Amygdala (tissue), 56 donors: ENCODE measurements around the gene TEKT4.
A peak's percentile ranks its signal among the peaks of the same experiment; 100 is the strongest.
"Not testable (repeated sequence)": the region's sequence is repeated elsewhere in the genome, so short reads cannot be mapped to it uniquely, and the experiment has no call there.

Experiments used
- DNase-seq, 56 donors: peaks; one replicate each; lab custom pipeline; 2025; lab: John Stamatoyannopoulos, UW

TEKT4 gene

DNA sequence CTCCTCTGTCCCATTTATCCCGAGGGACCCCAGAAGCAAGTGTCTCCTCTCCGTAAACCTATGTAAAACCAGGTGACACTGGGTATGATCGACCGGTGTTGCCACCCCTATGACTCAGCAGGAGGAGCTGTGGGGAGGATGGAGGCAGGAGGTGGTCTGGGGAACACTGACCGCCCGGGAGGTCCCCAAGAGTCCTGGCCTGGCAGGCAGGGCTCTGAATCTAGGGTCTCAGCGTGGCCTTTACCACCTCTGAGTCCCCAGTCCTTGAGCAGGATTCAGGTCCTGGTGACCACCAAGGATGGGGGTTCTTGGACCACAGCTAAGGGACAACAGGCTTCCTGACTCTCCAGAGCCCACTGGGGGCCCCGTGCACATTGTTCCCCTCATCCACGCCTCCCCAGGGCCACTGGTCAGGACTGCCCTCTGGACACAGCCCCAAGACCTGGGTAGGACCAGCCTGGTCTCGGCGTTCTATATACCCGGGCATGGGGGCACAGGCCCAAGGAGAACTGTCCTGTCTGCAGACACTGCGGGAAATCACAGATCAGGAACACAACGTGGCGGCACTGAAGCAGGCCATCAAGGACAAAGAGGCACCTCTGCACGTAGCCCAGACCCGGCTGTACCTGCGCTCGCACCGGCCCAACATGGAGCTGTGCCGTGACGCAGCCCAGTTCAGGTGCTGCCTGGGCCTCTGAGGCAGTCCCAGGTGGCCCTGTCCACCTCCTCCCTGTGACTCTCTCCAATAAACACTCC, 4.0 kb downstream of the TEKT4 start:
- no peak for DNase-seq

DNA sequence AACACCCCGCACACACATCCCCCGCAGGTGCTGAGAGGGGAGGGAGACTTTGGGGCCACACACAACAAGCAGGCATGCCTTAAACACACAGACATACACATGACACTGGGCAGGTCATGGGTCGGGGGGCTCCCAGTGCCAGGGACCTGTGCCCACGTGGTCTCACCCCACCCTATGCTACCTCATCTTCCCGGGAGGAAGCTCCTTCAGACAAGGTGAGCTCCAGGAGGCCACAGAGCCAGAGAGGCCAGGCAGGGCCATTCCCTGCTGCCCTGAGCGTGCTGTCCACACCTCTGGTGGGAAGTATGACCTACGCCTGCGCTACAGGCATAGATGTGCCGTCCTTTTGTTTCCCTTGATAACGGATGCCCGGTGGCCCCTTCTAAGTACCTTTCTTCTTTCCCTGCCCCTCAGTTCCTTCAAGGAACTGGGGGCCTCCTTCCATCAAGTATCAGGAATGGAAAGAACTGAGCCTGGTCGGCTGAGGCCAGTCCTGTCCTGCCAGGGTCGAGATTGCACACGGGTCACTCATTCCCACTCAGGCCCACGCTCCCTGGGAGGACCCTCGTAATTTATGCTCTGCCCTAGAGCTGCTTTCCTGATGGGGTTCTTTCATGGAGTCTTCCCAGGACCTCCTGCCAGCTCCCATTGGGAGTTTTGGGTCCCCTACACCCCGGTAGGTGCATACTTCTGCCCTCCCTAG, 4.7 kb downstream of the TEKT4 start:
- no peak for DNase-seq

DNA sequence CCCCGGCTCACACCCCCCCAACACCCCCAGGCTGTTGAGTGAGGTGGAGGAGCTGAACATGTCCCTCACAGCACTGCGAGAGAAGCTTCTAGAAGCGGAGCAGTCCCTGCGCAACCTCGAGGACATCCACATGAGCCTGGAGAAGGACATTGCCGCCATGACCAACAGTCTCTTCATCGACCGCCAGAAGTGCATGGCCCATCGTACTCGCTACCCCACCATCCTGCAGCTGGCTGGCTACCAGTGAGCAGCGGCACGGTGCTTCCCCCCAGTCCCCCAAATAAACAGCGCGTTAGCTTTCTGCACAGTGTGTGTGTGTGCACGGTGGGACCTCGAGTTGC, 5.3 kb downstream of the TEKT4 start:
- DNase-seq, result no peak

DNA sequence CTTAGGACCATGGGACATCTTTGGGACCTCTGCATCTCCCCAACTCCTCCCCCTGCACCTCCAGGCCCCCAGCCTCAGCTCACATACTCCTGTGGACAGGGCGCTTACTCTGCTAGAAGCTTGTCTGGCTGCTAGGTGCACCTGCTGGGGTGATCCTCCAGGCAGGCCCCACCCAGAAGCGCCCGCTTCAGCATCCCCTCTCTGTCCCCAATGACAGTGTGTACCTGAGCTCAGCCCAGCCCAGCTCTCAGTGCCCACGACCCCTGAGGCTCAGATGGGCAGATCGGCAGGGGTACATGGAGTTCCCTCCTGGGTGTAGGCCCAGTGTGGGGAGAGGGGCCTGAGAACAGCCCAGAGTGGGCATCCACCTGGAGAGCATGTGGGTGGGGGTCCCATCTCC, 5.9 kb downstream of the TEKT4 start:
- no peak for DNase-seq

DNA sequence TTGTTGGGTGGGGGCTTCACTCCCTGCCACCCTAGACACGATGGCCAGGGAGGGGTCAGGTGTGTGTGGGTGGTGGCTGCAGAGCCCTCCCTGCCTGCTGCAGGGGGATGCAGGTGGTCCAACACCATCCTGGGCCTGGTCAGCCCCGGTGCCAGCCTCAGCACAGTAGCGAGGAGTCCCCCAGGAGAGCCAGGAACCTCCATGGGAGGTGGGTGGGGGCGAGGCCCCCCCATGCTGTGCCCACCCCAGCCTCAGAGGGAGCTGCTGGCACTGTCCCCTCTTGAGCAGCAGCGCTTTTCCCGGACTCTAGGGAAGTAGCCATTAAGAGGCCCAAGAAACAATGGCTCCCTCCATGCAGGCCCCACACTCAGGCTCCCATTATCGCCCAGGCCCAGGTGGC, 7.3 kb downstream of the TEKT4 start:
- DNase-seq, result not testable (repeated sequence)

DNA sequence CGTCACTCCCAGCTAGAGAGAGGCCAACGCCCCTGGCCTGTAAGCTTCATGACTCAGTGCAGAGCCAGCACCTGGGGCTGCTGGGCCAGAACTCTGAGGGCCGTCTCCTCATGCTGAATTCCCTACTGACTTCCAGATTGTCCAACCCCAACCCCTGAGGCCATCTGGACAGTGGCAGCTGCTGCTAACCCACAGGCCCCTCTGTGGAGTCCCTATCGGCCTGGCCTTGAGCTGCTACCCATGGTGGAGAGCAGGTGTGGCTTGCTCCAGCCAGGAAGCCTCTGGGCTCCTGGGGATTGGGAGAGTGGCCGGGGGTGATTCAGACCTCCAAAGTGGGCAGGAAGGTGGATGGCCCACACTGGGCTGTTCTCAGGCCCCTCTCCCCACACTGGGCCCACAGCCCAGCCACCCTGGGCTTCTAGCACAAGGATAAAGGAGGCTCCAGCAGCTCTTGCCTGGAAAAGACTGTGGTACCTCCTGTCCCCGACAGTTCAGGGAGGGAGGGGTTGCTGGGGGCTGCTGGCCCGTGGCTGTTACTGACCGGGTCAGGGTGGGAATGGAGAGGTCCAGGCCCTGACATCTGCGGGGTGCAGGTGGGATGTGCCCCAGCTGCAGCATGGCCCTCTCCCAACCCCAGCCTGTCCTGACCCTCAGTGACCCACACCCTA, 8.2 kb downstream of the TEKT4 start:
- no peak for DNase-seq

DNA sequence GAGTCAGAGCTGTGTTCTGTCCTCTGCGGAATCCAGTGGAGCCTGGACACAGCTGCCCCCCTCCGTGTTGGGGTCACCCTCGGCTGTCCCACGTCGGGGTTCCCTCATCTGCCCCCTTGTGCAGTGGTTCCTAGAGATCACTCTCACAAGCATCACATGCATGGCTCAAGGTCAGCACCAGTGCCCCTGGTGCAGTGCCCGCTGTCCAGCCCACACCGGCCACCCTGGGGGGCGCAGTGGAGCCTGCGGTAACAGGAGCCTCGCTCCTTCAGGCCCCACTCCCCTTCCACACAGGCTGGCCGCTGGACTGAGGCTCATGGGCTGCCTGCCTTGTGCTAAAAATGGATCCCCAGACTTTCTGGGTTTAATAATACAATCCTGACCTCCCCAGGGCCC, 8.8 kb downstream of the TEKT4 start:
- DNase-seq, result no peak

DNA sequence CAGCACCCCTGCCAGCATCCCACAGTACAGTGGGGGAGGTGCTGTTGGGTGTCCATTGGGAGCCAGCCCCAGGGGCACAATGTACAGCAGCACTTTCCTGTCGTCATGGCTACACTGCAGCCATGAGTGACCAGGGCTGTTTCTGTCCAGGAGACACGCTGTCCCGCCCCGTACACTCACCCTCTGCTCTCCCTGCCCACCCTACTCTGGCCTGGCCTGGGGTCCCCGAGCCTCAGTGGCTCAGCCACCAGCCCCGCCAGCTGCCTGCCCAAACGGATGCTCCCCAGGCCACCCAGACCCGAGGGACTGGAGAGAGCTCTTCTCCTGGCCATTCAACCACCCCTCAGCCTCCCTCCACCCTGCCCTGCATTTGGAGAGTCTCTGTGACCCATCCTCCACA, 9.3 kb downstream of the TEKT4 start:
- DNase-seq, result no peak

DNA sequence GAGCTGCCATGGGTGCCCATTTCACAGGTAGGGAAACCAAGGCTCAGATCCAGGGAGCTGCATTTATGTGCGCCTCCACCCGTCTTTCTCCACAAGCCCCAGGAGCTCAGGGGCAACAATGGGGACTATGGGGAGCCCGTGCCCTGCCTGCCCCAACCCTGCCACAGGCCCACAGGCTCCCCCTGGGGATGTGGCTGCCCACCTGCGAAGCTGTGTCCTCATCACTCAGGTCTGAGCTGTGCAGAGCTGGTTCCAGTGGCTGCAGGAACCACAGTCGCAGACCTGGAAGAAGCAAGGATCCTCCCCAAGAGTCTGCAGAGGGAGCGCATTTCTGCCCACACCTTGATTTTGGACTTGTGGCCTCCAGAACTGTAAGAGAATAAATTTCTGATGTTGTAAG, 9.8 kb downstream of the TEKT4 start:
- no peak for DNase-seq

DNA sequence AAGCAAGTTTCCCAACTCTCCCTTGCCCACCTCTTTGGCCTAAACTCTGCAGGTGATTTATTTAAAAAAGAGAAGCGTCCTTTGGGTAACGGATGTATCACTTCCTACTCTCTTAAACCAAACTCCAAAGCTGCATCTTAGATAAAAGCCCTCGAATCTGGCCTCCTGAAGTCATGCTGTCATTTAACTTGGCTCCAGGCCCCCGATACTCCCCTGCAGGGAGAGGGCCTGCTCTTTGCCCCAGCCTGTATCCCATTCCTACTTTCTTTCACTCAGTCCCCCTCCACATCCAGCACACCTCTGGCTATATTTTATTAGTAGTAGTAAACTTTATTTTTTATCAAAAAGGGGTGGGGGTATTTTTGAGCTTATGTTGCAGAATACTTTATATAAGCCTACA, 19.0 kb downstream of the TEKT4 start:
- DNase-seq, result no peak

DNA sequence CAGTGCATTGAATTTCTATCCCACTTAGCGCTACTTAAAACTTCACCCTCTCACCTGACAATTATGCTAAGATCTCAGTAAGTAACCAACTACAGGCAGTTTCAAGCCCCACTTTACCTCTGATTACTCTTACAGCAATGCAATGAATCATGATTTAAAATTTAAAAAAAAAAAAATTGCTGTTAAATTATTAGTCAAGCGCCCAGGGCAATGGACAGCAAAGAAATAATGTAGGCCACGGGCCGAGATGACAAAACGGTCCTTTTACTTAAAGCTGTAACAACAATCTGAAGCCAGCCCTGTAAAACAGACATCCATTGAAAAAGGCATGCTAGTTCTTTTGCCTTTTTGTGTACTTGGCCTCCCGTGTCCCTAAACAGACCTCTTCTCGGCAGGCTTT, 24.0 kb downstream of the TEKT4 start:
- not testable (repeated sequence) for DNase-seq

DNA sequence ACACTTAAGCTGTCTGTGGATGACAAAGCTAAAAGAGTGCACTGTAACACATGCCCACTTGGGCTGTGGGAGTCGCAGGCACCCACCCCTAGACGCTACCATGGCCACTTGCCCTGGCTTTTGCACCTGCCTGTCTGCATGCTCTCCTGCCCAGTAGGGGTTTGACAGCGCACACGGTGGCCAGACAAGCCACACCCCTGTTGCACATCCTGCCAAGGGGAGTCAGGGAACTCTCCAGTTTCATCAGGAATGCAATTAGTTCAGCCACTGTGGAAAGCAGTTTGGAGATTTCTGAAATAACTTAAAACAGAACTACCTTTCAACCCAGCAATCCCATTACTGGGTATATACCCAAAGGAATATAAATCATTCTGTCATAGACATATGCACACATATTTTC, 35.7 kb downstream of the TEKT4 start:
- DNase-seq, result not testable (repeated sequence)

DNA sequence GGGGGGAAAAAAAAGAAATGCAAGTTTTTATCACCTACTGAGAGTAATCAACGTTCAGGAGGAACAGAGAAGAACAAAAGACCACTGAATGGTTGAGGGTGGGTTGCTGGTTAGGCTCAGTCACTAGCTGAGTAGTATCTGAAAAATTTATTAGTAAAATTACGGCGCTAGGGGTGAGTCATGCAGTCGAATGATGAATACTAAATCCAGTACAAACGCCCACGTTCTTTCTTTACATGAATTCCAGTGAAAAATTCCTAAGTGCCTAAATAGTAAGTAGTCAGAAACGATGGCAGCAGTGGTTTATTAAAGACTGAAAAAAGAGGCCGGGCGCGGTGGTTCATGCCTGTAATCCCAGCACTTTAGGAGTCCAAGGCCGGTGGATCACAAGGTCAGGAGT, 52.0 kb downstream of the TEKT4 start:
- peak in 2 of 56 donors; percentile 3 to 16 for DNase-seq

DNA sequence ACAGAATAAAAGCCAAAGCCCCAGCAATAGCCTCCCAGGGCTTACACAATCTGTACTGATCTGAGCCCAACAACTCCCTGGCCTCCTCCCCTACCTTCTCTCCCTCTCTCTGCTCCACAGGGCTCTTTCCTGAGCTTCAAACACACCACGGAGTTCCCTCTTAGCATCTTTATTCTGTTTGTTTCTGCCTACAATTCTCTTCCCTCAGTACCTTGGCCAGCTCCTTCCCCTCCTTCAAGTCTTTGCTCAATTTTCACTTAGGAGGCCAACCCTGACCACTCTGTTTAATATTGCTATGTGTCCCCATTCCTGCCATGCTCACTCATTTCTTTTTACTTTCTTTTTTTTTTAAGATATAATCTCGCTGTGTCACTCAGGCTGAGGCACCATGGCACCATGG, 53.8 kb downstream of the TEKT4 start:
- not testable (repeated sequence) for DNase-seq
